Gastroesophageal sphincter (tissue), 4 donors: ENCODE measurements around the gene GPR141. TPM values are rescaled to one million over a fixed set of nuclear protein-coding genes. Genes with fewer than 3 reads are reported as not detected.

Experiments used
- ATAC-seq: fragments of 150-250 bp; one replicate; pipeline ENCODE4 v1.9.1; 2016; ENCODE audit warnings: mild to moderate bottlenecking, moderate library complexity
- H3K27ac ChIP-seq, 4 donors: fragments of 200-600 bp; sonication (generic) in 3 of 4; 1 replicate in 3 of 4; 2 replicates in 1 of 4; pipeline ENCODE4 v1.5.1; 2016 to 2019
- H3K27me3 ChIP-seq: fragments of 200-600 bp; sonication (generic); one replicate; pipeline ENCODE4 v1.5.1; 2019
- H3K36me3 ChIP-seq, 2 donors: fragments of 200-600 bp; sonication (generic); one replicate each; pipeline ENCODE4 v1.5.1; 2019; ENCODE audit warnings: control low read depth in 1 of 2
- H3K4me1 ChIP-seq, 3 donors: fragments of 200-600 bp; sonication (generic); 1 replicate in 2 of 3; 2 replicates in 1 of 3; pipeline ENCODE4 v1.5.1; 2016 to 2019; ENCODE audit warnings: control low read depth in 2 of 3
- H3K4me3 ChIP-seq, 2 donors: fragments of 200-600 bp; sonication (generic); one replicate each; pipeline ENCODE4 v1.5.1; 2019; ENCODE audit warnings: mild to moderate bottlenecking in 1 of 2, moderate library complexity in 1 of 2
- H3K9me3 ChIP-seq, 3 donors: fragments of 200-600 bp; sonication (generic); one replicate each; pipeline ENCODE4 v1.5.1; 2017 to 2019; ENCODE audit warnings: control low read depth in 2 of 3
- CTCF ChIP-seq, 4 experiments: fragments of 200-600 bp in 2 of 4; fragments of 450-650 bp in 2 of 4; sonication (generic) in 1 of 4; IDR thresholded peaks; one replicate each; pipeline ENCODE4 v1.5.1; 2017 to 2019; ENCODE audit warnings: antibody characterized with exemption in 4 of 4, mild to moderate bottlenecking in 2 of 4, moderate library complexity in 2 of 4
- EP300 ChIP-seq: sonication (generic); formaldehyde crosslinking; IDR thresholded peaks from one replicate; pipeline ENCODE4 v1.6.1; 2017; ENCODE audit warnings: antibody characterized with exemption, mild to moderate bottlenecking
- POLR2A ChIP-seq, 2 donors: fragments of 450-650 bp; IDR thresholded peaks; one replicate each; pipeline ENCODE4 v1.6.1; 2017; ENCODE audit warnings: antibody characterized with exemption in 2 of 2, mild to moderate bottlenecking in 2 of 2, moderate library complexity in 1 of 2
- POLR2AphosphoS5 ChIP-seq: sonication (generic); formaldehyde crosslinking; IDR thresholded peaks from one replicate; pipeline ENCODE4 v1.6.1; 2017; ENCODE audit warnings: antibody characterized with exemption
- whole genome bisulfite sequencing, 2 donors: methylation state at CpG; one replicate each; pipeline ENCODE4 v1.1.5; 2018; ENCODE audit warnings: low coverage in 1 of 2; 5-methylcytosine and 5-hydroxymethylcytosine counted together
- total RNA-seq, 4 donors: library from RNA; depleted of rRNA; stranded (reverse); fragments of >200 nt; gene quantifications; one replicate each; pipeline ENCODE4 v1.1.0, GENCODE V29; 2016

The GPR141 gene
- total RNA-seq = 1 to 10 TPM in 1 of 4 donors, not detected in 3; 1.2 TPM

- 71 to 72% methylated on average over 2 of the region's 2 CpGs for WGBS, 2 donors
- H3K27me3 ChIP-seq = no peaks in the 10 kb centered on the region
- no peaks in the 10 kb centered on the region for H3K9me3 ChIP-seq
- no peak for TF ChIP-seq CTCF (IDR thresholded peaks at IDR 0.05)
- TF ChIP-seq POLR2A (IDR thresholded peaks at IDR 0.05) = no peak
- no peak for TF ChIP-seq EP300
- TF ChIP-seq POLR2AphosphoS5 = no peak
- H3K36me3 ChIP-seq = no peaks in the 10 kb centered on the region
- peak within 1 kb of the TSS in 1 of 4 donors; percentile 2 for H3K27ac ChIP-seq
- ATAC-seq = no peak
- H3K4me1 ChIP-seq = no peaks in the 10 kb centered on the region
- H3K4me3 ChIP-seq = no peak within 1 kb of the TSS
Observed at GRCh38 chr7:37683246-37684120, at the start of gene GPR141. Gene GPR141 (plus strand): TSS chr7:37683766. CDS start chr7:37740394, 56,628 bp downstream.

DNA sequence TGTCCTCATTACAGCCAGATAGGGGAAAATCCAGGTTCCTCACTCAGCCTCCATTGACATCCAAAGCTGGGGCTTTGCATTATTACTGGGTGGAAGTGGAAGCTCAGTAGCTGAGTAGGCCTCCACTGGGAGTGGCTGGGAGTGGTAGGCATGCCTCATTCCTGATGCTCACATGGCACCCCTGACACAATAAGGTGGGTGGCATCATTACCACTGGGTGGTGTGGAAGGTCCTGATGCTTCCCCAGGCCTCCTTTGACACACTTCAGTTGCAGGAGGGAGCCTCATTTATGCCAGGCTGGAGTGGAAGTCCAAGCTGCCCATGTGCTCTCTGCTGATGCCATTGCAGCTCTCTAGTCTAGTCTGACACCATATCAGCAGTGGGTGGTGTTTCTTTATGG is 48.2 kb upstream of the GPR141 start:
- Histone ChIP-seq H3K36me3 (no peaks in the 10 kb centered on the region), H3K27ac (no peak overlapping the region), H3K9me3 (peaks cover 0 to 37% (median 0%) of the 10 kb centered on the region in 3 donors), H3K27me3 (no peaks in the 10 kb centered on the region), H3K4me1 (no peaks in the 10 kb centered on the region), H3K4me3 (no peak overlapping the region)
- no peak for ATAC-seq
- no peak for TF ChIP-seq POLR2A (IDR thresholded peaks at IDR 0.05)
- no peak for TF ChIP-seq EP300
- no peak for TF ChIP-seq POLR2AphosphoS5
- no peak for TF ChIP-seq CTCF (IDR thresholded peaks at IDR 0.05)

GRCh38 chr7:37642028-37642540 is 41.5 kb upstream of the GPR141 start:
- TF ChIP-seq EP300 = no peak
- TF ChIP-seq POLR2A (IDR thresholded peaks at IDR 0.05) = no peak
- TF ChIP-seq CTCF (IDR thresholded peaks at IDR 0.05) = no peak
- TF ChIP-seq POLR2AphosphoS5 = no peak
- ATAC-seq = no peak
- Histone ChIP-seq H3K4me1 (no peaks in the 10 kb centered on the region), H3K9me3 (peaks cover 0 to 17% (median 0%) of the 10 kb centered on the region in 3 donors), H3K27me3 (no peaks in the 10 kb centered on the region), H3K36me3 (no peaks in the 10 kb centered on the region), H3K4me3 (no peak overlapping the region), H3K27ac (no peak overlapping the region)
- 83% methylated on average over 5 of the region's 6 CpGs; no CpG with 5 or more reads in 1 of the 2 donors for WGBS, 2 donors

DNA sequence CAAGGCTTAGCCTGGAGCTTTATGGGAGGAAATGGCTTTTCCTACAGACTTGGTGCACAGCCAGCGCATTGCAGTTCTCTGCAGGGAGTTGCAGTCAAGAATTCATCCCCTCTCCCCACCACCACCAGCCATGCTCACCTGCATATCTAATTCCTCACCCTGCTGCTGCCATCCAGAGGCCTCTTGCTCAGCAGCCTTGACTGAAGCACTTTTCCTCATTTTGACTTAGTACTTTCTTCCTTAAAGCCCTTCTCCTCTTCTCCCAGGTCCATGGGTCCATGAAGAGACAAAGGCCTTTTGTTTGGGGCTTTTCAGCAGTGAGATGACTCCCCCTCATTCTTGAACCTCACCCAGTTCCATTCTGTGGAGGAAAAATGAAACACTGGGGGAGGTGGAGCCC is 39.7 kb upstream of the GPR141 start:
- no peak for ATAC-seq
- Histone ChIP-seq H3K4me1 (no peaks in the 10 kb centered on the region), H3K4me3 (no peak overlapping the region), H3K27me3 (no peaks in the 10 kb centered on the region), H3K9me3 (peaks cover 0 to 6% (median 0%) of the 10 kb centered on the region in 3 donors), H3K27ac (no peak overlapping the region), H3K36me3 (no peaks in the 10 kb centered on the region)
- TF ChIP-seq POLR2AphosphoS5 (no peak), EP300 (no peak), POLR2A (IDR thresholded peaks at IDR 0.05) (no peak), CTCF (IDR thresholded peaks at IDR 0.05) (no peak)
- WGBS, 2 donors = 38 to 47% methylated on average over 1 of the region's 1 CpG
